GM10248 (cell line): ENCODE results near the gene HTR1E.

ENCODE experiments used
- CTCF ChIA-PET: fragments of 300-600 bp; sonication (Branson Sonifier 250); formaldehyde crosslinking; extraction: SDS; loops from one replicate; lab custom pipeline; 2021; ENCODE audit warnings: antibody characterized with exemption; lab: Yijun Ruan, JAX
- POLR2A ChIA-PET: fragments of 350-650 bp; sonication (Branson Sonifier 250); formaldehyde crosslinking; extraction: SDS; loops from one replicate; lab custom pipeline; 2020; ENCODE audit warnings: antibody characterized with exemption; lab: Yijun Ruan, JAX
- DNase-seq: peaks from one replicate; pipeline ENCODE4 v3.0.0; 2012; ENCODE audit errors: extremely low spot score
- TF ChIP-seq, protein P1 (sequence below): IDR thresholded peaks from 2 replicates; pipeline ENCODE4 v1.5.1; 2012; ENCODE audit warnings: mild to moderate bottlenecking, low read depth; ENCODE audit errors: extremely low read depth, missing control alignments, control extremely low read depth

HTR1E gene

DNA sequence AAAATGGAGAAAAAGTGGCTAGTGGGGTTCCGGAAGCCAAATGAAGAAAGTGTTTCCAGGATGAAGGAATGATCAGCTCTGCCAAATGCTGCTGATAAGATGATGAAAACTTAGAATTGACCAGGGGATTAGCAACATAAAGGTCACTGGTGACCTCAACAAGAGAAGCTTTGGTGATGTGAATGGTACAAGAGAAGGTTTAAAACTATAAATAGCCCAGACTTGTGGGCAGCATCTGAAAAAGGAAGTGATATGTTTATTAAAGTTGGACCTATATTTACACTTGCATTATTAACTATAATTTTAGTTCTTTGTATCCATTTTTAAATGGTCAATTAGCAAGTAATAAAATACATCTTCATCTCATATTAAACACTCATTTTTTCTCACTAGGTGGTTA lies 112.5 kb downstream of the HTR1E start:
- TF ChIP-seq, protein P1, sequence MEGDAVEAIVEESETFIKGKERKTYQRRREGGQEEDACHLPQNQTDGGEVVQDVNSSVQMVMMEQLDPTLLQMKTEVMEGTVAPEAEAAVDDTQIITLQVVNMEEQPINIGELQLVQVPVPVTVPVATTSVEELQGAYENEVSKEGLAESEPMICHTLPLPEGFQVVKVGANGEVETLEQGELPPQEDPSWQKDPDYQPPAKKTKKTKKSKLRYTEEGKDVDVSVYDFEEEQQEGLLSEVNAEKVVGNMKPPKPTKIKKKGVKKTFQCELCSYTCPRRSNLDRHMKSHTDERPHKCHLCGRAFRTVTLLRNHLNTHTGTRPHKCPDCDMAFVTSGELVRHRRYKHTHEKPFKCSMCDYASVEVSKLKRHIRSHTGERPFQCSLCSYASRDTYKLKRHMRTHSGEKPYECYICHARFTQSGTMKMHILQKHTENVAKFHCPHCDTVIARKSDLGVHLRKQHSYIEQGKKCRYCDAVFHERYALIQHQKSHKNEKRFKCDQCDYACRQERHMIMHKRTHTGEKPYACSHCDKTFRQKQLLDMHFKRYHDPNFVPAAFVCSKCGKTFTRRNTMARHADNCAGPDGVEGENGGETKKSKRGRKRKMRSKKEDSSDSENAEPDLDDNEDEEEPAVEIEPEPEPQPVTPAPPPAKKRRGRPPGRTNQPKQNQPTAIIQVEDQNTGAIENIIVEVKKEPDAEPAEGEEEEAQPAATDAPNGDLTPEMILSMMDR, result no peak
- ChIA-PET CTCF (no interaction called here), POLR2A (no interaction called here)
- DNase-seq, result no peak

DNA sequence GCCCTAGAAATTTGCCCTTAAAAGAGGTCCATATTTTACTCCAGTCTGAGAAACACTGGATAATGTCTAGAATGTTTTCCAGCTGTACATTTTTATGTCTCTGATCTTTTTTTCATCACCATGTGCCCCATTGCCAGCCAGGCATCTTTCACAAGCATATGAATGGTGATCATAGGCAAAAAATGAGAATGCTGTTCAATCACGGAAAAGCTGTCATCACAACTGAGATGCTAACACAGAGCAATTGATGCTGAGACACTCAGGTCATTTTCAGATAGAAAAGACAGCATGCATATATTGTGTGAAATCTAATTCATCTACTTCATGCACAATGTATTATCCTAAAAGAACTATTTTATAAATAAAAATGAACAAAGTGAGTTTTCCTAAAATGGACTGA lies 116.0 kb downstream of the HTR1E start:
- TF ChIP-seq, protein P1, result no peak
- POLR2A ChIA-PET, result no interaction called here
- CTCF ChIA-PET, result interaction anchor here (1.6 kb wide), 1 partner anchor 340 kb away, joined by 3 read pairs; no protein-coding TSS in a partner anchor
- no peak for DNase-seq

- POLR2A ChIA-PET, result no interaction called here
- DNase-seq, result no peak
- CTCF ChIA-PET, result interaction anchor here (0.9 to 1.6 kb wide), 2 partner anchors 9 to 339 kb away, joined by 3 read pairs; no protein-coding TSS in a partner anchor
- TF ChIP-seq, protein P1, result no peak
Measured at GRCh38 chr6:87054143-87054833, 117.0 kb downstream of the HTR1E start.

DNA sequence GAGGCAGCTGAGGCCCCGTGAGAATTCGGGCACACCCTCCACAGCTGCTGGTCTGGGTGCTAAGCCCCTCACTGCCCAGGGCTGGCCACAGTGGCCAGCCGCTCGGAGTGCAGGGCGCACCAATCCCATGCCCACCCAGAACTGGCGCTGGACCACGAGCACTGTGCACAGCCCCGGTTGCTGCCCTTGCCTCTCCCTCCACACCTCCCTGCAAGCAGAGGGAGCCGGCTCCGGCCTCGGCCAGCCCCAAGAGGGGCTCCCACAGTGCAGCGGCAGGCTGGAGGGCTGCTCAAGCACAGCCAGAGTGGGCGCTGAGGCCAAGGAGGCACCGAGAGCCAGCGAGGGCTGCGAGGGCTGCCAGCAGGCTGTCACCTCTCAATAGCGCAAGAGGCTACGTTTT lies 122.6 kb downstream of the HTR1E start:
- TF ChIP-seq, protein P1, result no peak
- no peak for DNase-seq
- POLR2A ChIA-PET, result no interaction called here
- CTCF ChIA-PET, result no interaction called here

DNA sequence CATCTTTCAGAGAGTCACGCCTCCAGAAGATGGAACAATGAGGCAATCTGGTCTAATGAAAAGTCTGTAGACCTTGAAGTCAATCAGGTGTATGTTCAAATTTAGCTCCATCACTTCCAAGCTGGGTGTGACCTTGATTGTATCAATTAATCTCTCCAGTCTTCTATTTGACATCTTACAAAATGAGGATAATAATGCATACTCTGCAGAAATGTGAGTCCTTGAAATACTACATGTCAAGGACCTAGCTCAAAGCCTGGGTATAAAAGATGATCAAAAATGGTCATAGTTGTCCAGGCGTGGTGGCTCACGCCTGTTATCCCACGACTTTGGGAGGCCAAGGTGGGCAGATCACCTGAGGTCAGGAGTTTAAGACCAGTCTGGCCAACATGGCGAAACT lies 127.8 kb downstream of the HTR1E start:
- DNase-seq, result no peak
- TF ChIP-seq, protein P1, result no peak
- ChIA-PET CTCF (interaction anchor here (1.5 to 6.7 kb wide), 5 partner anchors 9 to 328 kb away, joined by 6 to 99 read pairs (median 15); partner anchors contain the start of gene CGA), POLR2A (no interaction called here)
